ENCODE measurements around the gene BFAR.

- TF ChIP-seq EP300 (conservative IDR thresholded peaks at IDR 0.05; ENCODE audit: poor library complexity, severe bottlenecking) (no peak), EZH2 (IDR thresholded peaks at IDR 0.05; ENCODE audit: borderline replicate concordance, insufficient read depth, low read length, poor library complexity, severe bottlenecking) (no peak), POLR2AphosphoS5 (IDR thresholded peaks at IDR 0.05) (no peak), CTCF (IDR thresholded peaks at IDR 0.05; ENCODE audit: poor library complexity, severe bottlenecking) (no peak), RAD21 (conservative IDR thresholded peaks at IDR 0.05) (no peak), TAF1 (IDR thresholded peaks at IDR 0.05; ENCODE audit: low read depth) (no peak), REST (IDR thresholded peaks at IDR 0.05; ENCODE audit: borderline replicate concordance) (no peak)
These were observed 21.1 kb upstream of the BFAR start for GRCh38 chr16:14611660-14612059.

Measured in neural cell (in vitro differentiated cells).